CD4-positive, alpha-beta T cell (primary cell): ENCODE data around the gene LMTK3. TPM values are rescaled to one million over a fixed set of nuclear protein-coding genes. Genes with fewer than 3 reads are reported as not detected.
A peak's percentile ranks its signal among the peaks of the same experiment; 100 is the strongest.

Source experiments
- ATAC-seq: fragments of 200-7000 bp; cut with Tn5 transposase; one replicate; pipeline ENCODE4 v1.10.0; 2022; ENCODE audit warnings: mild to moderate bottlenecking; ENCODE audit not compliant: poor library complexity
- CTCF ChIA-PET: fragments of 350-600 bp; sonication (Branson Sonifier 250); formaldehyde crosslinking; loops from one replicate; lab custom pipeline; 2021; ENCODE audit warnings: antibody characterized with exemption, inconsistent platforms; lab: Charles Lee
- POLR2A ChIA-PET: fragments of 350-600 bp; sonication (Branson Sonifier 250); formaldehyde crosslinking; loops from one replicate; lab custom pipeline; 2021; ENCODE audit warnings: antibody characterized with exemption, inconsistent platforms; lab: Charles Lee
- DNase-seq, 14 experiments: peaks; one replicate each; pipeline ENCODE4 v3.0.0-alpha.2; 2013 to 2020; ENCODE audit warnings: mixed read lengths in 2 of 14
- H3K27ac ChIP-seq, 2 donors: one replicate each; pipeline versions ENCODE4 v1.5.1 to v1.7.0; 2013; ENCODE audit warnings: low read length in 2 of 2, low read depth in 1 of 2, mild to moderate bottlenecking in 1 of 2
- H3K27me3 ChIP-seq, 2 experiments: 1 replicate in 1 of 2; 2 replicates in 1 of 2; pipeline versions ENCODE4 v1.6.1 to v1.7.0; 2013; ENCODE audit warnings: low read length in 2 of 2, control low read depth in 1 of 2, mild to moderate bottlenecking in 1 of 2, moderate library complexity in 1 of 2; ENCODE audit not compliant: insufficient read depth in 2 of 2, control insufficient read depth in 1 of 2
- H3K36me3 ChIP-seq: one replicate; pipeline ENCODE4 v1.6.1; 2013; ENCODE audit warnings: low read length, control low read depth; ENCODE audit not compliant: insufficient read depth
- H3K4me1 ChIP-seq: one replicate; pipeline ENCODE4 v1.6.1; 2013; ENCODE audit warnings: low read length, control low read depth; ENCODE audit not compliant: insufficient read depth
- H3K4me3 ChIP-seq: one replicate; pipeline ENCODE4 v1.5.1; 2013; ENCODE audit warnings: mild to moderate bottlenecking, low read length, moderate library complexity
- H3K9me3 ChIP-seq, 2 experiments: 1 replicate in 1 of 2; 2 replicates in 1 of 2; pipeline versions ENCODE4 v1.6.1 to v1.7.0; 2013; ENCODE audit warnings: low read length in 2 of 2, mild to moderate bottlenecking in 2 of 2, control low read depth in 1 of 2, moderate library complexity in 1 of 2; ENCODE audit not compliant: control insufficient read depth in 1 of 2, insufficient read depth in 1 of 2
- H3K27ac Mint-ChIP-seq: one replicate; pipeline ENCODE4 v1.8.0; 2020; ENCODE audit warnings: mixed read lengths
- H3K27me3 Mint-ChIP-seq: one replicate; pipeline ENCODE4 v1.8.0; 2021; ENCODE audit warnings: mixed read lengths
- H3K36me3 Mint-ChIP-seq: one replicate; pipeline ENCODE4 v1.8.0; 2021; ENCODE audit warnings: low read depth, mixed read lengths
- H3K4me1 Mint-ChIP-seq: one replicate; pipeline ENCODE4 v1.8.0; 2021; ENCODE audit warnings: low read depth, mixed read lengths
- H3K4me3 Mint-ChIP-seq: one replicate; pipeline ENCODE4 v1.8.0; 2020; ENCODE audit warnings: mild to moderate bottlenecking, mixed read lengths
- H3K9me3 Mint-ChIP-seq: one replicate; pipeline ENCODE4 v1.8.0; 2020; ENCODE audit warnings: mixed read lengths
- intact Hi-C, 2 experiments: fragments of 100-400 bp; cut with DNase I in 1 of 2; cut with micrococcal nuclease in 1 of 2; formaldehyde crosslinking; loops; one replicate each; pipeline versions ENCODE4 v1.15.1 to v1.9.0; 2023 to 2025; cut with DNase I, micrococcal nuclease
- total RNA-seq, 174 experiments: library from RNA in 2 of 174; stranded (reverse) in 2 of 174; gene quantifications; one replicate each; pipeline ENCODE4 v1.2.3 and lab custom pipeline; 2021 to 2026
- TF ChIP-seq, protein P1 (sequence below): fragments of 200-600 bp; IDR thresholded peaks from one replicate; pipeline ENCODE4 v1.8.0; 2022; ENCODE audit warnings: antibody characterized with exemption, mild to moderate bottlenecking

The LMTK3 gene
- total RNA-seq, 2 experiments from 2014 or later = 15.6 to 18.9 TPM

- Histone ChIP-seq H3K27ac (peak overlapping the region in 1 of 2 donors; percentile 68), H3K4me1 (peaks cover 42% of the 10 kb centered on the region), H3K36me3 (peaks cover 9% of the 10 kb centered on the region), H3K9me3 (no peaks in the 10 kb centered on the region), H3K4me3 (peak overlapping the region; percentile 74), H3K27me3 (no peaks in the 10 kb centered on the region)
- H3K27me3 Mint-ChIP-seq = no peaks in the 10 kb centered on the region
- H3K27ac Mint-ChIP-seq = no peak overlapping the region
- DNase-seq = peak in 4 of 14 experiments; percentile 21 to 69 (median 50)
- TF ChIP-seq, protein P1, sequence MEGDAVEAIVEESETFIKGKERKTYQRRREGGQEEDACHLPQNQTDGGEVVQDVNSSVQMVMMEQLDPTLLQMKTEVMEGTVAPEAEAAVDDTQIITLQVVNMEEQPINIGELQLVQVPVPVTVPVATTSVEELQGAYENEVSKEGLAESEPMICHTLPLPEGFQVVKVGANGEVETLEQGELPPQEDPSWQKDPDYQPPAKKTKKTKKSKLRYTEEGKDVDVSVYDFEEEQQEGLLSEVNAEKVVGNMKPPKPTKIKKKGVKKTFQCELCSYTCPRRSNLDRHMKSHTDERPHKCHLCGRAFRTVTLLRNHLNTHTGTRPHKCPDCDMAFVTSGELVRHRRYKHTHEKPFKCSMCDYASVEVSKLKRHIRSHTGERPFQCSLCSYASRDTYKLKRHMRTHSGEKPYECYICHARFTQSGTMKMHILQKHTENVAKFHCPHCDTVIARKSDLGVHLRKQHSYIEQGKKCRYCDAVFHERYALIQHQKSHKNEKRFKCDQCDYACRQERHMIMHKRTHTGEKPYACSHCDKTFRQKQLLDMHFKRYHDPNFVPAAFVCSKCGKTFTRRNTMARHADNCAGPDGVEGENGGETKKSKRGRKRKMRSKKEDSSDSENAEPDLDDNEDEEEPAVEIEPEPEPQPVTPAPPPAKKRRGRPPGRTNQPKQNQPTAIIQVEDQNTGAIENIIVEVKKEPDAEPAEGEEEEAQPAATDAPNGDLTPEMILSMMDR = no peak
- H3K4me1 Mint-ChIP-seq = peaks cover 15% of the 10 kb centered on the region
- ATAC-seq = peak; percentile 5
- no peak overlapping the region for H3K4me3 Mint-ChIP-seq
- H3K9me3 Mint-ChIP-seq = no peaks in the 10 kb centered on the region
- H3K36me3 Mint-ChIP-seq = peaks cover 7% of the 10 kb centered on the region
- POLR2A ChIA-PET = interaction anchor here (0.9 to 1.9 kb wide), 3 partner anchors 75 to 150 kb away, joined by 3 to 6 read pairs (median 3); partner anchors contain the start of genes RPL18 and SPHK2
- intact Hi-C loops = loop anchor here in 1 of 2 experiments (5.0 kb wide), 2 partner anchors 150 to 190 kb away; partner anchors contain the start of genes SYNGR4 and TMEM143
- CTCF ChIA-PET = no interaction called here
These were observed 1.1 kb upstream of the LMTK3 start for GRCh38 chr19:48512504-48513288.

- peaks cover 15% of the 10 kb centered on the region for H3K4me1 Mint-ChIP-seq
- ATAC-seq (peak; percentile 9), DNase-seq (peak in 5 of 14 experiments; percentile 28 to 66 (median 30))
- Histone ChIP-seq H3K4me1 (peaks cover 42% of the 10 kb centered on the region), H3K27ac (peak overlapping the region in 1 of 2 donors; percentile 47), H3K4me3 (peak overlapping the region; percentile 55), H3K9me3 (no peaks in the 10 kb centered on the region), H3K27me3 (no peaks in the 10 kb centered on the region), H3K36me3 (peaks cover 11% of the 10 kb centered on the region)
- TF ChIP-seq, protein P1 = no peak
- no peak overlapping the region for H3K4me3 Mint-ChIP-seq
- intact Hi-C loops = loop anchor here in 1 of 2 experiments (5.0 kb wide), 2 partner anchors 149 to 189 kb away; partner anchors contain the start of genes SYNGR4 and TMEM143
- no peaks in the 10 kb centered on the region for H3K27me3 Mint-ChIP-seq
- peaks cover 12% of the 10 kb centered on the region for H3K36me3 Mint-ChIP-seq
- CTCF ChIA-PET = no interaction called here
- POLR2A ChIA-PET = interaction anchor here (1.0 to 1.6 kb wide), 3 partner anchors 9 to 76 kb away, joined by 3 to 8 read pairs (median 4); no protein-coding TSS in a partner anchor
- no peaks in the 10 kb centered on the region for H3K9me3 Mint-ChIP-seq
- H3K27ac Mint-ChIP-seq = peak overlapping the region; percentile 73
These were observed 309 bp downstream of the LMTK3 start for GRCh38 chr19:48511321-48511731.

GRCh38 chr19:48510421-48511268, 990 bp downstream of the LMTK3 start:
- no peaks in the 10 kb centered on the region for H3K27me3 ChIP-seq
- H3K36me3 Mint-ChIP-seq = peaks cover 16% of the 10 kb centered on the region
- POLR2A ChIA-PET = interaction anchor here (0.6 to 1.6 kb wide), 6 partner anchors 9 to 109 kb away, joined by 3 to 8 read pairs (median 4); partner anchors contain the start of genes RPL18 and SPHK2
- intact Hi-C loops = loop anchor here in 1 of 2 experiments (5.0 kb wide), 2 partner anchors 148 to 188 kb away; partner anchors contain the start of genes SYNGR4 and TMEM143
- peak overlapping the region; percentile 55 for H3K4me3 ChIP-seq
- peak; percentile 47 for ATAC-seq
- H3K4me3 Mint-ChIP-seq = peak overlapping the region; percentile 86
- CTCF ChIA-PET = interaction anchor here (1.4 kb wide), 1 partner anchor 79 kb away, joined by 4 read pairs; no protein-coding TSS in a partner anchor
- DNase-seq = peak; percentile 68 to 88 (median 74)
- peaks cover 11% of the 10 kb centered on the region for H3K36me3 ChIP-seq
- H3K4me1 Mint-ChIP-seq = peaks cover 15% of the 10 kb centered on the region
- H3K27me3 Mint-ChIP-seq = no peaks in the 10 kb centered on the region
- peaks cover 42% of the 10 kb centered on the region for H3K4me1 ChIP-seq
- H3K9me3 Mint-ChIP-seq = no peaks in the 10 kb centered on the region
- H3K27ac ChIP-seq = peak overlapping the region in 1 of 2 donors; percentile 22
- H3K27ac Mint-ChIP-seq = peak overlapping the region; percentile 73
- TF ChIP-seq, protein P1 = no peak
- H3K9me3 ChIP-seq = no peaks in the 10 kb centered on the region
